HG03025 (cell line): ENCODE data around the gene TEX261.

Experiments used
- ATAC-seq: cut with Tn5 transposase; IDR thresholded peaks from one replicate; pipeline ENCODE4 v1.9.1; 2021; ENCODE audit warnings: mild to moderate bottlenecking, moderate library complexity; ENCODE audit not compliant: unreplicated experiment, low FRiP score

The TEX261 gene

GRCh38 chr2:70983506-70984227 lies 11.0 kb downstream of the TEX261 start:
- no peak for ATAC-seq

- no peak for ATAC-seq
These were observed 11.7 kb downstream of the TEX261 start for GRCh38 chr2:70982971-70983370.

GRCh38 chr2:70981866-70982810 lies 12.5 kb downstream of the TEX261 start:
- no peak for ATAC-seq

GRCh38 chr2:70981421-70981820 lies 13.3 kb downstream of the TEX261 start:
- ATAC-seq = no peak

- ATAC-seq = no peak
These were observed 15.0 kb downstream of the TEX261 start for GRCh38 chr2:70979626-70980025.

GRCh38 chr2:70979180-70979488 lies 15.5 kb downstream of the TEX261 start:
- ATAC-seq = no peak

GRCh38 chr2:70978341-70979179 lies 16.1 kb downstream of the TEX261 start, which contains the start of gene ANKRD53:
Gene ANKRD53 (plus strand): TSS chr2:70978630. CDS start chr2:70978646, 16 bp downstream.
- no peak for ATAC-seq

GRCh38 chr2:70977605-70978205 lies 17.0 kb downstream of the TEX261 start:
- ATAC-seq = no peak

GRCh38 chr2:70975237-70975636 lies 19.4 kb downstream of the TEX261 start:
- no peak for ATAC-seq

GRCh38 chr2:70974592-70974991 lies 20.1 kb downstream of the TEX261 start:
- no peak for ATAC-seq

GRCh38 chr2:70967189-70967588 lies 27.5 kb downstream of the TEX261 start:
- no peak for ATAC-seq

- no peak for ATAC-seq
These were observed 28.0 kb downstream of the TEX261 start for GRCh38 chr2:70966681-70967080.

- no peak for ATAC-seq
These were observed 29.2 kb downstream of the TEX261 start for GRCh38 chr2:70965506-70965905.

GRCh38 chr2:70964596-70965386 lies 29.9 kb downstream of the TEX261 start:
- ATAC-seq = no peak

- ATAC-seq = no peak
These were observed 30.5 kb downstream of the TEX261 start for GRCh38 chr2:70964133-70964532.

- ATAC-seq = no peak
These were observed 31.5 kb downstream of the TEX261 start for GRCh38 chr2:70962885-70963878.

GRCh38 chr2:70962211-70962884 lies 32.3 kb downstream of the TEX261 start:
- ATAC-seq = no peak

GRCh38 chr2:70961648-70961994 lies 33.1 kb downstream of the TEX261 start:
- no peak for ATAC-seq
